SK-N-SH (cell line): Measurements from ENCODE around the gene DDR1. TPM values are rescaled to one million over a fixed set of nuclear protein-coding genes. Genes with fewer than 3 reads are reported as not detected.
"Not testable (repeated sequence)": the region's sequence is repeated elsewhere in the genome, so short reads cannot be mapped to it uniquely, and the experiment has no call there.

ENCODE experiments used
- CTCF ChIA-PET: fragments of 300-600, 350-600 bp; formaldehyde crosslinking; extraction: SDS; loops from one replicate; lab custom pipeline; 2021; lab: Yijun Ruan, JAX
- POLR2A ChIA-PET: fragments of 350-600 bp; sonication (Branson Sonifier 250); formaldehyde crosslinking; extraction: SDS; loops from one replicate; lab custom pipeline; 2020; ENCODE audit warnings: antibody characterized with exemption, inconsistent platforms; lab: Yijun Ruan, JAX
- DNase-seq: peaks from one replicate; pipeline ENCODE4 v3.0.0; 2012
- H2AFZ ChIP-seq: fragments of 200-600 bp; sonication (generic); 2 replicates; pipeline ENCODE4 v1.8.1; 2016; ENCODE audit warnings: antibody characterized with exemption, mild to moderate bottlenecking, low read depth
- H3F3A ChIP-seq: fragments of 200-600 bp; sonication (generic); replicated peaks from 2 replicates; pipeline ENCODE3; 2016; ENCODE audit warnings: antibody characterized with exemption, mild to moderate bottlenecking; ENCODE audit not compliant: insufficient read depth
- H3K27ac ChIP-seq, 2 experiments: fragments of 200-500 bp in 1 of 2; fragments of 200-600 bp in 1 of 2; sonication (Bioruptor generic) in 1 of 2; sonication (generic), shearing (Covaris generic) in 1 of 2; 2 replicates each; pipeline versions ENCODE4 v1.5.1 to v1.6.1; 2014 to 2016; ENCODE audit warnings: low read depth in 2 of 2, inconsistent platforms in 1 of 2, low read length in 1 of 2, mild to moderate bottlenecking in 1 of 2, mixed read lengths in 1 of 2
- H3K27me3 ChIP-seq: fragments of 200-600 bp; sonication (generic), shearing (Covaris generic); 2 replicates; pipeline ENCODE4 v1.6.1; 2016; ENCODE audit warnings: mixed run types; ENCODE audit not compliant: insufficient read depth
- H3K36me3 ChIP-seq, 2 experiments: fragments of 200-500 bp in 1 of 2; fragments of 200-600 bp in 1 of 2; sonication (Bioruptor generic) in 1 of 2; sonication (generic) in 1 of 2; replicated peaks in 1 of 2; 2 replicates each; pipeline versions ENCODE3 to v1.5.1; 2014 to 2016; ENCODE audit warnings: low read length in 1 of 2, mild to moderate bottlenecking in 1 of 2; ENCODE audit not compliant: insufficient read depth in 2 of 2, control insufficient read depth in 1 of 2
- H3K4me1 ChIP-seq, 2 experiments: fragments of 200-500 bp in 1 of 2; fragments of 200-600 bp in 1 of 2; sonication (Bioruptor generic) in 1 of 2; sonication (generic), shearing (Covaris generic) in 1 of 2; 2 replicates each; pipeline versions ENCODE4 v1.5.1 to v1.6.1; 2014 to 2016; ENCODE audit warnings: low read depth in 1 of 2, low read length in 1 of 2, mixed run types in 1 of 2; ENCODE audit not compliant: insufficient read depth in 2 of 2, control insufficient read depth in 1 of 2
- H3K4me2 ChIP-seq: fragments of 200-600 bp; sonication (generic), shearing (Covaris generic); 2 replicates; pipeline ENCODE4 v1.6.1; 2017; ENCODE audit warnings: mixed run types
- H3K4me3 ChIP-seq, 2 experiments: fragments of 200-500 bp in 1 of 2; fragments of 200-600 bp in 1 of 2; sonication (Bioruptor generic) in 1 of 2; sonication (generic), shearing (Covaris generic) in 1 of 2; 2 replicates each; pipeline versions ENCODE4 v1.5.1 to v1.8.1; 2014 to 2016; ENCODE audit warnings: low read depth in 2 of 2, inconsistent platforms in 1 of 2, low read length in 1 of 2, mild to moderate bottlenecking in 1 of 2, mixed read lengths in 1 of 2, moderate library complexity in 1 of 2
- H3K79me2 ChIP-seq: fragments of 200-600 bp; sonication (generic); 2 replicates; pipeline ENCODE4 v1.8.1; 2017; ENCODE audit warnings: mild to moderate bottlenecking; ENCODE audit not compliant: insufficient read depth
- H3K9ac ChIP-seq: fragments of 200-600 bp; sonication (generic); 2 replicates; pipeline ENCODE4 v1.6.1; 2017; ENCODE audit warnings: mixed run types
- H3K9me2 ChIP-seq: fragments of 200-600 bp; sonication (generic); 2 replicates; pipeline ENCODE4 v1.6.1; 2017; ENCODE audit warnings: mixed run types
- H3K9me3 ChIP-seq: fragments of 200-600 bp; sonication (generic); 2 replicates; pipeline ENCODE4 v1.6.1; 2017; ENCODE audit warnings: mixed run types, mild to moderate bottlenecking, moderate library complexity
- H4K20me1 ChIP-seq: fragments of 200-600 bp; sonication (generic); 2 replicates; pipeline ENCODE4 v1.6.1; 2017; ENCODE audit warnings: mild to moderate bottlenecking, mixed run types; ENCODE audit not compliant: insufficient read depth
- CHD2 ChIP-seq: fragments of 150-350 bp; IDR thresholded peaks from 2 replicates; pipeline ENCODE4 v1.6.1; 2018; ENCODE audit warnings: low read length; ENCODE audit not compliant: partially characterized antibody
- FOXM1 ChIP-seq: IDR thresholded peaks from 2 replicates; pipeline ENCODE4 v1.4.0; 2012; ENCODE audit warnings: low read depth, mild to moderate bottlenecking
- PBX3 ChIP-seq: IDR thresholded peaks from 2 replicates; pipeline ENCODE4; 2012
- POLR2AphosphoS5 ChIP-seq: IDR thresholded peaks from 2 replicates; pipeline ENCODE4 v1.6.1; 2012; ENCODE audit warnings: low read depth, low read length
- REST ChIP-seq: IDR thresholded peaks from 2 replicates; pipeline ENCODE4 v1.6.1; 2012; ENCODE audit warnings: mild to moderate bottlenecking, low read depth, low read length, moderate library complexity
- RXRA ChIP-seq: IDR thresholded peaks from 2 replicates; pipeline ENCODE4 v1.4.0; 2012; ENCODE audit warnings: low read depth, mild to moderate bottlenecking, borderline replicate concordance
- TAF1 ChIP-seq: IDR thresholded peaks from 2 replicates; pipeline ENCODE4 v1.6.1; 2012; ENCODE audit warnings: low read depth, mild to moderate bottlenecking, low read length, moderate library complexity, borderline replicate concordance
- USF1 ChIP-seq: IDR thresholded peaks from 2 replicates; pipeline ENCODE4 v1.4.0; 2012; ENCODE audit warnings: low read depth, borderline replicate concordance
- YY1 ChIP-seq: IDR thresholded peaks from 2 replicates; pipeline ENCODE4 v1.4.0; 2012; ENCODE audit warnings: low read depth, mild to moderate bottlenecking
- WGBS: methylation state at CpG from one replicate; pipeline ENCODE4 v1.1.6; 2017; ENCODE audit warnings: low lambda C conversion rate; 5-methylcytosine and 5-hydroxymethylcytosine counted together
- polyA plus RNA-seq, 3 experiments: library from polyadenylated mRNA; depleted of rRNA; stranded (reverse); fragments of >200 nt; gene quantifications; 2 replicates each; pipeline ENCODE4 v1.2.3, GENCODE V29; 2012

Gene DDR1
- polyA plus RNA-seq, 1 of the 3 experiments (the other 2 are of a cell fraction) = 52.8 TPM

- no peak for DNase-seq
- no peaks in the 10 kb centered on the region for H3K9me3 ChIP-seq
- H3F3A ChIP-seq = peaks cover 9% of the 10 kb centered on the region
- ChIA-PET CTCF (interaction anchor here (1.3 kb wide), 1 partner anchor 369 kb away, joined by 3 read pairs; no protein-coding TSS in a partner anchor), POLR2A (interaction anchor here (0.7 kb wide), 1 partner anchor 219 kb away, joined by 4 read pairs; no protein-coding TSS in a partner anchor)
- H3K27me3 ChIP-seq = no peaks in the 10 kb centered on the region
- no peak overlapping the region for H3K4me3 ChIP-seq
- no peak overlapping the region for H3K9ac ChIP-seq
- H2AFZ ChIP-seq = no peak overlapping the region
- H3K27ac ChIP-seq = no peak overlapping the region
- TF ChIP-seq PBX3 (no peak), TAF1 (no peak), YY1 (no peak), USF1 (no peak), REST (no peak), POLR2AphosphoS5 (no peak), CHD2 (no peak), RXRA (no peak), FOXM1 (no peak)
- H3K4me1 ChIP-seq = no peaks in the 10 kb centered on the region
- H3K4me2 ChIP-seq = no peak overlapping the region
- H4K20me1 ChIP-seq = no peaks in the 10 kb centered on the region
- peaks cover 6 to 31% of the 10 kb centered on the region in 2 experiments for H3K36me3 ChIP-seq
- no peaks in the 10 kb centered on the region for H3K9me2 ChIP-seq
- no peaks in the 10 kb centered on the region for H3K79me2 ChIP-seq
These were observed 17.1 kb downstream of the DDR1 start for GRCh38 chr6:30901436-30901835.

- not testable (repeated sequence) for H3K4me2 ChIP-seq, H2AFZ ChIP-seq, H3K79me2 ChIP-seq, H3K27ac ChIP-seq, H3K4me1 ChIP-seq, H3K4me3 ChIP-seq, H3K27me3 ChIP-seq, H3K9me2 ChIP-seq, H3K9me3 ChIP-seq, H3K9ac ChIP-seq, DNase-seq, H4K20me1 ChIP-seq
- ChIA-PET CTCF (interaction anchor here (1.0 to 1.3 kb wide), 2 partner anchors 13 to 370 kb away, joined by 3 read pairs; no protein-coding TSS in a partner anchor), POLR2A (interaction anchor here (0.7 kb wide), 1 partner anchor 219 kb away, joined by 4 read pairs; no protein-coding TSS in a partner anchor)
- Histone ChIP-seq H3K36me3 (peaks cover 6 to 26% of the 10 kb centered on the region in 2 experiments), H3F3A (peaks cover 12% of the 10 kb centered on the region)
- 84% methylated on average over 9 of the region's 9 CpGs for WGBS
These were observed 17.9 kb downstream of the DDR1 start for GRCh38 chr6:30902196-30902595.
